HG03469 (cell line): ENCODE measurements around the gene CX3CR1.

Source experiments
- ATAC-seq: cut with Tn5 transposase; IDR thresholded peaks from one replicate; pipeline ENCODE4 v1.9.1; 2021; ENCODE audit warnings: mild to moderate bottlenecking, moderate library complexity, moderate number of reproducible peaks; ENCODE audit not compliant: unreplicated experiment

CX3CR1 gene

DNA sequence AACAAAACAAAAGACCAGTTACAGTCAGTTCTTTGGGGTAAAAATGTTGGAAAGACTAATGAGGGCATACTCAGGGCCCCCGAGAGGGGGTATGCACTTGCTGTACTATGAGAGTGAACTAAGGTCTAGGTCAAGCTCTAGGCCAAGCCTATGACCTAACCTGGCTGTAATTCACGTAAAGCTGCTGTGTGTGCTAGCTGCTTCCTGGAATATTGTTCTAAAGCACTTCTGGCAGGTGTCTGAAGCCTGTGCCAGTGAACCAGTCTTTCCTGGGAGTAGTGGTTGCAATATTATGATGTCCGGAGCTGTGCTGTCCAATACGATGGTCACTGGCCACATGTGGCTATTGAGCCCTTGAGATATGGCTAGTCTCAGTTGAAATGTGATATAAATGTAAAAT, 13.1 kb upstream of the CX3CR1 start:
- ATAC-seq, result no peak

DNA sequence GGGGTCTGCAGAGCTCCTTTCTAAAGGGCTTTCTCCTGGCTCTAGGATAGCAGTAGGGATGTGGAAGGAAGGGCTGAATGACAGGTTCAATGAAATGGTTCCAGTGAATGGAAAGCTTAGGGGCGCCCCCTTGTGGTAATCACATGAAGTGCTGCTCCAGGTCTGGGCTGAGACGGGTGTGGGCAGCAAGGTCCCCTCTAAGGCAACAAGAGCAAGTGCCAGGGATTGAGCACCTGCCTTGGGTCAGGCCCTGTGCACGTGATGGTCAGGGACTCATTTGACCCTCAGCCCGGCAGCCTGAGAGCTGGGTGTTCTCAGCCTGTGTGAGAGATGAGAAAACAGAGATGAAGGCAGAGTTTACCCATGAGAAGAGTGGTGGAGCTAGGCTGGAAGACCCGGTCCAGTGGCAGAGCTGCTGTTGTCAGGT, 12.1 kb upstream of the CX3CR1 start:
- ATAC-seq, result no peak

GRCh38 chr3:39290255-39290654, 10.4 kb upstream of the CX3CR1 start:
- no peak for ATAC-seq

- ATAC-seq, result no peak
These were observed 9.3 kb upstream of the CX3CR1 start for GRCh38 chr3:39289107-39289506.

- ATAC-seq, result peak; percentile 92
These were observed 8.5 kb upstream of the CX3CR1 start for GRCh38 chr3:39288300-39288808.

DNA sequence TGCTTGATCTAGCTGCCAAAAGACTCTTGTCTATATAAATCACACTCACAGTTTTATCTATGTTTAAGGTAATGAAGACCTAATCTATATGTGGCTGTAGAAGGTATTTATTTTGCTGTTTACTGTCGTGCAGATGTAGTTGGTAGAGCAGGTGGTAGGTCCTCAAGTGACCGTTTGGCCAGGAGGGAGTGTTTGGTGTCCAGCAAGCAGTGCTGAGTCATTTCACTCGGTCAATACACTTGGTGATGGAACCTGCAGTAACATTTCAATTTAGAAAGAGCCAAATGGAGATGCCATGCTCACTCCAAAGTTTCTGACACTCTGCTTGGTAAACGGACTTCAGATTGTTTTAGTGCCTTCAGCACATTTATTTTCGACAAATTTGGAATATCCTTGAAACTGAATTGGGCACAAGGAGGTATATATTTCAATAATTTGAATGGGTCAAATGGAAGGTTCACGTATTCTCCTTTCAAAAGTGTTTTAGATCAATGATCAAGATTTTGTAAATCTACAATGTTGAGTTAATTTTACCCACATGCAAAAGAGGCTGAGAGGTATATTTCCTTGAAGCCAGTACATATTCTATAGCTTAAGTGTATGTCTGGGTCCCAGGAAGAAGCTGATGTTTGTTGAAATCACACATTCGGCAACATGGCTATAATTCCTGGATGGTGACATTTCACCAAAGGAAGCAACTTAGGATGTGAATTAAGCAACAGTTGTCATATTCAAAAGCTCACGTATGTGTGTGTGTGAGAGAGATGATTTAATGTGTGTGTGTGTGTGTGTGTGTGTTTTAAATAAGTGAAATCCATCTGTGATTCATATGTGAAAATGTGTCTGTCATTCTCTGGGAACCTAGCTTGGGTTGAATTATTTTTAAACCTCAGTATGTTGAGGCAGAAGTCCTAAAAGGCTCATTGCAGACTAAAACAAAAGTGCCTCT, 7.7 kb upstream of the CX3CR1 start:
- no peak for ATAC-seq

DNA sequence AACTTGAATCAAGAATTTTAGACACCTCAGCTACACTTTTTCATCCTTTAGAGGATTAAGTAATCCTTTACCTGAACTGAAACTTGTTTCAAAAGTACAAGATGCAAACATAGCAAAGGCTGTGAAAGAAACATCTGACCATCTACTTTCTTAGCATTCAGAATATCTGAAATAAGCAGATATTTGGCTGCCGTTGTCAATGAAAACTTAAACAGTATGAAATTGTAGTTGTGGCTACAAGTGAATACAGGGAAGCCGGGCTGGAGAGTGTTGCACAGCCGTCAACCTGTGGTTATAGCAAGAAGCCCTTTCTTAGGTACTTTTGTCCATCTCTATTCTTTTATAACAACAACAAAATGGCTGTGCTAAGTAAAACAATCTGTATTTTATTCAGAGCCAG, 6.9 kb upstream of the CX3CR1 start:
- ATAC-seq, result no peak

GRCh38 chr3:39285332-39285731, 5.5 kb upstream of the CX3CR1 start:
- no peak for ATAC-seq

- no peak for ATAC-seq
These were observed 4.6 kb upstream of the CX3CR1 start for GRCh38 chr3:39284457-39284881.

DNA sequence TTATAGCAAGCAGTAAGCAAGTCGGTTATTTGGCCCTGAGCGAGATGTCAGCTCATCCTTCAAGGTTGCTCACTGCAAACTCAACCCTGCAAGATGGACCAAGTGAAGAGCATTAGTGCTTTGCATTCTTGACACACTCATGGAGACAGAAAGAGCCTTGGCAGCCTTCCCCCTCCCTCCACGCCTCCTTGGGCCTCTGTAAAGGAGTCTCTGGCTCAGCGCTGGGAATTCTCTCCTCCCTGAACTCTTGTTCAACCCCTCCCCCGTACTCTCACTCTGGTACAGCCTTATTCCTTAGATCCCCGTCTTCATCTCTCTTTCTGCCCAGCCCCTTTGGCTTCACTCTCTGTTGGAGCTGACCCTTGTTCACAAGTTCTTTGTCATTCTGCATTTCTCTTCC, 2.2 kb upstream of the CX3CR1 start:
- no peak for ATAC-seq

DNA sequence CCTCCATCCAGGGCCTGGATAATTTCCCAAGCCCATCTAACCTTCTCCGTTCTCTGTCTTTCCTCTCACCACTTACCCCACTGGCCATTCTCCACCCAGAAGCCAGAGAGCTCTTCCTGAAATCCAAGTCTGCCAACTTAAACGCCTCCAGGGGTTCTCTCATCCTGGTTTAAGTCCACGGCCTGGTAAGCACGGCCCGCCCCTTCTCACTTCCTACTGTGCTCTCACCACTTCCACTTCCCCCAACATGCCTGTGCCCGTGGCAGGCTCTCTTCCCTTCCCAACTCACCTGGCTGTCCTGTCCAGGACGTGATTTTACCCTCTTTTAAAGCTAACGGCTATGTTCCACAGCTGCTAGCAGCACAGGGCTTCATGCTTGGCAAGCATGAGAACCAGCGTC, 1.7 kb upstream of the CX3CR1 start:
- no peak for ATAC-seq

DNA sequence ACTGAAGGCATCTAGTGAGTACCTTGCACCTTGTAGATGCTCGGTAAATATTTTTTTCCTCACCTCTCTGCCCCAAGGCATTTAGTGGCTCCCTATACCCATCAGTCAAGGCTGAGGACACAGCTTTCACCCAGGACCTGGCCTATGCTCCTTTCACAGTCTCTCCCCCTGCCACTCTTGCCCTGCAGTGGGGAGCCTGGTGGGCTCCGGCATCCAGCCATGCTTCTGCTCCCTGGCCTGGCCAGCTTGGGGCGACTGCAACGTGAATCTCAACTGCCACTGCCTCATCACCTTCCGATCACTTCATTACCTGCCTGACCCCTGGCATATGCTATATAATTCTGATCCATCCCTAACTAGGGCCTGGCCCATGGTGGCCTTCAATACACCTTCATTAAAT, 735 bp upstream of the CX3CR1 start:
- no peak for ATAC-seq

DNA sequence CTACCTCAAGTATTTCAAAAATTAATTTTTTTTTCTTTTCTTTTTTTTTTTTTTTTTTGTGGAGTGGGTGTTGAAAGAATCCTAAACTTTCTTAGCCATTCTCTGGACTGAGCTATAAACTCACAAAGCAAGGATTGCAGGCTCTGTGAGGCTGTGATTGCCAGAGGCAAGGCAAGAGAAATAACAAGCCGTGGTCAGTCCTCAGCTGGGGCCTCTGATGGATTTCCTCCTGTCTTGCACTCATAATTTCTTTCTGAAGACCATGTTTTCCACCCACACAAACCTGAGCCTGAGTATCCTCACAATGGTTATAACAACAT, 1.3 kb downstream of the CX3CR1 start:
- no peak for ATAC-seq

DNA sequence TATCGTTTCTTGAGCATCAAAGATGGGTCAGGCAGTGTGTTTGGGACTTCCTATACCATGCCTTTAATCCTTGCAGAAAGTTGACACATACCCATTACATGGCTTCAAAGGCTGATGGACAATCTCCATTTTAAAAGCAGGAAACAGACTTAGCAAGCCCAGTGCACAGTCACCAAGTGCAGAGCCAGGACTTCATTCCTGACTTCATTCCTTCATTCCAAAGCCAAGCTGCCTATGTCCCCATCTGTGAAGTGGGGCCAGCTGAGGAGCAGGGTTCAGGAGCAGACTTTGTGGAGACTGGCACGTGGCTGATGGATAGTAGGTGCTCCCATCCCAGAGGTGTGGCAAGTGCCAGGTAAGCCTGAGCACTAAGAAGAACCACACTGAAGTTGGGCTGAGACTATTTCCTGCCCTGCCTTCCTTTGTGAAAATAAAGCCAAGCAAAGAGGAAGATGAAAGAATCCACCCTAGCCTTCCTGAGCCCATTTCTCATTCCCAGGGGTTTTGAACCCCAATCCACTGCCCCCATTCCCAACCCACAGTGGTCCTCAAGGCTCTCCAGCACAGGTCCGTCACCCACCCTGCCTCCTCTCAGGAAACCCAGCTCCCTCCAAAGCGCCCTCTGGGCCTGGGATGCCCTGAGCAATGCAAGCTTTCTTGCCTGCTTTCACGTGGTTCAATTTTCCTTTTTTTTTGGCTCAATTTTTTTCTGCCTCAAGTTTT, 1.8 kb downstream of the CX3CR1 start:
- no peak for ATAC-seq

GRCh38 chr3:39276746-39277145, 3.1 kb downstream of the CX3CR1 start:
- no peak for ATAC-seq

DNA sequence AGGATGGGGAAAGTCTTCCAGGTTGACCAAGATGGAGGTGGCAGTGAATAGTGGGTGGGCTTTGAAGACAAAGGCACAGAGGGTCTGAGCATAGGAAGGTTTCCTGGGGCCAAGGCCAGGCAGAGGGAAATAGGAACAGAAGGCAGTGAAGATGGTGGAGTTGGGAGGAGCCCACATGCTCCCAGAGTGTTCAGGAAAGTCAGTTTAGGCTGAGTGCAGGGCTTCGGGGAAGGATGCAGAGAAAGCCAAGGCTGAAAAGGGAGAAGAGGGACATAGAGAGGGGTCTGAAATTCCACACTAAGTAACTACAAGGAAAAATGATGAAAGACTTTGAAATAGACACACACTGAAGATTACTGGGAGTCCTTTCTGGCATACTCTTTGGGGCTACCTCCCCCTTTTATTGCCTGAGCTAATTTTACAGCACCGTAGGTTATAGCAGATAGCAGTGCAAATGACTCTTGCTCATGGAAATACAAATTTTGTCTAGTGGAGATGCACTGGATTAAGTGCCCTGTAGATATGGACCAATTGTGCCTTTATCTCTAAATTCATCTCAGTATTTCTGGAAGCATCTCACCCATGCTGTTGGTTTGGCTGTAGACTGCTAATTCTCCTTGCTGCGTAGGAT, 3.8 kb downstream of the CX3CR1 start:
- no peak for ATAC-seq

GRCh38 chr3:39275052-39275451, 4.8 kb downstream of the CX3CR1 start:
- no peak for ATAC-seq

DNA sequence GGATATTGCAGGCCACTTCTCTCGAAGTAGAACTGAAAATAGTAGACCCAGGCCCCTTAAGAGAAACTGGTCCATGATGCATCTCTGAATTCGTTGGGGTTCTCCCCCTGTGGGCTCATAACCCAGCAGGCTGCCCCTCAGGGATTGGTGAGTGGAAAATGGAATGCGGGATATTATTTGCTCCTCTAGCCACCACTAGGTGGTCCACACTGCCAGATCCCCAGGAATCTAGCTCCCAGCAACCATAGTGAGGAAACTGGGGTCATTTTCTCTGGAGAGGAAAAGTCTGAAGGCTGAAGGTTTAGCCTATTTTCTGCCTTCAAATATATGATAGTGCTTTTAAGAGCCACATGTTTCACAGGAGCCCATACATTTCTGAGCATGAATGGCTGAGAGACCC, 6.7 kb downstream of the CX3CR1 start:
- ATAC-seq, result no peak

GRCh38 chr3:39272191-39272590, 7.6 kb downstream of the CX3CR1 start:
- ATAC-seq, result no peak

DNA sequence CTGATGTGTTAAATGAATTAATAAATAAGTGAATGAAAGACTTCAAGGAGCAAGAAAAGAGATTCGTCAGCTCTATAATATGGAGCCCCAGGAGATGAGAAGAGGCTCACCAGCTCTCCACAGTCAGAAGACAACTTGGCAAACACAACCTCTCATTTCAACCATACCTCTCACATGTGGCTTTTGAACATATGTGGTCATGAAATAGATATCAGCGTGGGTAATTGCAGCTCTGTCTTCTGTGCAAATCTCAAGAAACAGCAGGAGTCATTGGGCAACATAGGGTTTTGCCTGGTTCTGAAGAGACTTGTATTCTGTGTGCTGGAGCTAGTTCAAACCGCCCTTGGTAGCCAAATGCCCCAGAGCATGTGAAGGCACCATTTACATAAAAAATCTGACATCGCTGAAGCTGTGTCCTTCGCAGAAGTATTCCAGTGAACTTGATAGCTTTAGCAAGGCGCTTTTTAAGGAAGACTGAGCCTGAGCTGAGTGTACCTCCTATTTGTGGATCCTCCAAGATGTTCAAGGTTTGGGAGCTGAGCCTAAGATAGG, 8.4 kb downstream of the CX3CR1 start:
- ATAC-seq, result no peak

DNA sequence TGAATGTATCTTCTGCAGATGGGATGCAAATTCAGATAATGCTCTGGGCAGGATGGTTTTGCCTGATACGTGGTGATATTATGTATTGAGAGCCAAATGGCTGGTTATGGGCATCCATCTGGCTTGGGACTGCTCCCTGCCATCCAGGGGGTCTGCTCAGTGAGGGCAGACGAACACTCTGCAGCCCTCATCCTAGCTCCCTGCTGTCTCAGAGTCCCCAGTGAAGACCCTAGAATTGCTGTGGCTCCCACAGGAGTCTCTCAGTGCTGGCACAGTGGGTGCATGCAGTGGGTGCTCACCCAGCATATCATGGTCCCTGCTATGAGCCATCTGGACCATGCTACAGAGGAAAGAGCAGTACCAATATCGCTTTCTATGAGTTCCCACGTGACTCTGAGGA, 10.3 kb downstream of the CX3CR1 start:
- no peak for ATAC-seq
